ENCODE results near the gene HS1BP3.
A peak's percentile ranks its signal among the peaks of the same experiment; 100 is the strongest.

The HS1BP3 gene

GRCh38 chr2:20676353-20677215 is 25.7 kb upstream of the HS1BP3 start:
- no peak for DNase-seq (ENCODE audit: low read depth)
- H3K4me3 ChIP-seq (ENCODE audit: low read depth, low read length): no peak overlapping the region
- TF ChIP-seq MAX (IDR thresholded peaks at IDR 0.05; ENCODE audit: low read depth, low read length): no peak

GRCh38 chr2:20675701-20676352 is 24.9 kb upstream of the HS1BP3 start:
- no peak for TF ChIP-seq POLR2A (IDR thresholded peaks at IDR 0.05; ENCODE audit: extremely low read depth, insufficient read length)
- no peak for TF ChIP-seq CTCF (IDR thresholded peaks at IDR 0.05; ENCODE audit: low read depth, low read length)
- TF ChIP-seq MAX (IDR thresholded peaks at IDR 0.05; ENCODE audit: low read depth, low read length): no peak
- no peak for TF ChIP-seq MYC (IDR thresholded peaks at IDR 0.05; ENCODE audit: low read depth, low read length)
- H3K4me3 ChIP-seq (ENCODE audit: low read depth, low read length): no peak overlapping the region
- peak; percentile 42 for DNase-seq (ENCODE audit: low read depth)

GRCh38 chr2:20674974-20675679 is 24.2 kb upstream of the HS1BP3 start:
- DNase-seq (ENCODE audit: low read depth): no peak
- H3K4me3 ChIP-seq (ENCODE audit: low read depth, low read length): no peak overlapping the region
- TF ChIP-seq CTCF (IDR thresholded peaks at IDR 0.05; ENCODE audit: low read depth, low read length) (no peak), MYC (IDR thresholded peaks at IDR 0.05; ENCODE audit: low read depth, low read length) (no peak)

- no peak for TF ChIP-seq POLR2A (IDR thresholded peaks at IDR 0.05; ENCODE audit: extremely low read depth, insufficient read length)
- TF ChIP-seq MAX (IDR thresholded peaks at IDR 0.05; ENCODE audit: low read depth, low read length): no peak
- no peak for TF ChIP-seq CTCF (IDR thresholded peaks at IDR 0.05; ENCODE audit: low read depth, low read length)
- no peak for TF ChIP-seq MYC (IDR thresholded peaks at IDR 0.05; ENCODE audit: low read depth, low read length)
- DNase-seq (ENCODE audit: low read depth): no peak
- no peak overlapping the region for H3K4me3 ChIP-seq (ENCODE audit: low read depth, low read length)
Measured at GRCh38 chr2:20674309-20674965, 23.5 kb upstream of the HS1BP3 start.

- TF ChIP-seq MYC (IDR thresholded peaks at IDR 0.05; ENCODE audit: low read depth, low read length): no peak
- TF ChIP-seq CTCF (IDR thresholded peaks at IDR 0.05; ENCODE audit: low read depth, low read length): no peak
- TF ChIP-seq POLR2A (IDR thresholded peaks at IDR 0.05; ENCODE audit: extremely low read depth, insufficient read length): no peak
- TF ChIP-seq MAX (IDR thresholded peaks at IDR 0.05; ENCODE audit: low read depth, low read length): no peak
Measured at GRCh38 chr2:20673686-20674308, 22.9 kb upstream of the HS1BP3 start.

More at GRCh38 chr2:20673686-20674308, 22.9 kb upstream of the HS1BP3 start:
- H3K4me3 ChIP-seq (ENCODE audit: low read depth, low read length): no peak overlapping the region
- no peak for DNase-seq (ENCODE audit: low read depth)

Measured in NB4 (cell line).